GM12878 (cell line): ENCODE measurements around the gene DTNBP1. TPM values are rescaled to one million over a fixed set of nuclear protein-coding genes. Genes with fewer than 3 reads are reported as not detected.

Source experiments
- ATAC-seq: fragments of 200-7000 bp; cut with Tn5 transposase; 3 replicates; pipeline ENCODE4 v1.9.1; 2020; ENCODE audit warnings: mild to moderate bottlenecking, moderate library complexity
- BruUV-seq: library from RNA; stranded (reverse); fragments of 400-500 nt; replicated peaks from 2 replicates; lab custom pipeline; 2021; lab: Mats Ljungman, UMichigan
- CTCF ChIA-PET: fragments of 300-600 bp; sonication (Branson Sonifier 250); formaldehyde crosslinking; extraction: SDS; loops from one replicate; lab custom pipeline; 2021; ENCODE audit warnings: inconsistent platforms; lab: Yijun Ruan, JAX
- POLR2A ChIA-PET: fragments of 350-600 bp; formaldehyde crosslinking; extraction: SDS; loops from one replicate; lab custom pipeline; 2021; ENCODE audit warnings: inconsistent platforms; lab: Charles Lee
- RAD21 ChIA-PET: fragments of 300-600 bp; sonication (Branson Sonifier 250); formaldehyde crosslinking; loops from one replicate; lab custom pipeline; 2023; ENCODE audit warnings: antibody characterized with exemption; ENCODE audit not compliant: unreplicated experiment; lab: Charles Lee
- SMC1A ChIA-PET: fragments of 300-600 bp; sonication (Branson Sonifier 250); formaldehyde crosslinking; loops from one replicate; lab custom pipeline; 2023; ENCODE audit not compliant: unreplicated experiment, uncharacterized antibody; lab: Charles Lee
- DNase-seq: peaks from one replicate; pipeline ENCODE4 v3.0.0-alpha.2; 2011; ENCODE audit warnings: low read depth, low spot score
- FAIRE-seq: peaks from 3 replicates; lab custom pipeline; 2011; peaks lifted over from hg19 to GRCh38; lab: Jason Lieb, UNC
- H2AFZ ChIP-seq: 2 replicates; pipeline ENCODE4 v1.6.0; 2011; ENCODE audit warnings: low read depth, low read length, control low read depth; ENCODE audit not compliant: control insufficient read depth
- H3K27ac ChIP-seq: 2 replicates; pipeline ENCODE4 v1.5.1; 2011; ENCODE audit warnings: control low read depth; ENCODE audit not compliant: control insufficient read depth, insufficient read depth
- H3K27me3 ChIP-seq, 2 experiments: replicated peaks in 1 of 2; 2 replicates each; pipeline versions ENCODE4 v1.6.0 to v1.6.1; 2011; ENCODE audit warnings: low read length in 1 of 2; ENCODE audit not compliant: control insufficient read depth in 2 of 2, insufficient read depth in 2 of 2
- H3K36me3 ChIP-seq, 2 experiments: 2 replicates each; pipeline ENCODE4 v1.5.1; 2011; ENCODE audit warnings: low read length in 1 of 2; ENCODE audit not compliant: control insufficient read depth in 2 of 2, insufficient read depth in 2 of 2
- H3K4me1 ChIP-seq: 2 replicates; pipeline ENCODE4 v1.6.1; 2011; ENCODE audit warnings: mild to moderate bottlenecking, low read length, moderate library complexity, mixed read lengths; ENCODE audit not compliant: control insufficient read depth, insufficient read depth
- H3K4me2 ChIP-seq: 2 replicates; pipeline ENCODE4 v1.6.0; 2011; ENCODE audit warnings: control low read depth; ENCODE audit not compliant: control insufficient read depth, insufficient read depth
- H3K4me3 ChIP-seq: fragments of 200-600 bp; sonication (generic); 2 replicates; pipeline ENCODE4 v1.5.1; 2016
- H3K79me2 ChIP-seq: 2 replicates; pipeline ENCODE4 v1.6.0; 2011; ENCODE audit warnings: low read length; ENCODE audit not compliant: control insufficient read depth, insufficient read depth
- H3K9ac ChIP-seq: 2 replicates; pipeline ENCODE4 v1.8.0; 2011; ENCODE audit warnings: low read length, control low read depth, mixed read lengths; ENCODE audit not compliant: control insufficient read depth, insufficient read depth
- H3K9me3 ChIP-seq: replicated peaks from 3 replicates; pipeline ENCODE4 v1.5.1; 2011; ENCODE audit warnings: mild to moderate bottlenecking, low read length; ENCODE audit not compliant: control insufficient read depth, insufficient read depth
- H4K20me1 ChIP-seq: 2 replicates; pipeline ENCODE4 v1.6.0; 2011; ENCODE audit not compliant: control insufficient read depth, insufficient read depth
- EP300 ChIP-seq, 2 experiments: fragments of 150-350 bp in 1 of 2; IDR thresholded peaks; 2 replicates each; pipeline ENCODE4 v1.6.1; 2011 to 2012; ENCODE audit warnings: low read depth in 2 of 2, low read length in 2 of 2, borderline replicate concordance in 1 of 2, improper control_type of control experiment in 1 of 2, inconsistent platforms in 1 of 2; ENCODE audit not compliant: control insufficient read depth in 1 of 2
- FOXK2 ChIP-seq: fragments of 450-650 bp; IDR thresholded peaks from 2 replicates; pipeline ENCODE4 v1.6.1; 2017; ENCODE audit warnings: mild to moderate bottlenecking, moderate library complexity
- HDAC2 ChIP-seq: fragments of 200-600 bp; sonication (generic); IDR thresholded peaks from 2 replicates; pipeline ENCODE4 v1.6.1; 2017
- KLF5 ChIP-seq: fragments of 450-650 bp; IDR thresholded peaks from 2 replicates; pipeline ENCODE4 v1.6.1; 2014; ENCODE audit warnings: mild to moderate bottlenecking; ENCODE audit not compliant: partially characterized antibody
- MEF2A ChIP-seq: IDR thresholded peaks from 2 replicates; pipeline ENCODE4 v1.6.1; 2011; ENCODE audit warnings: low read depth, mild to moderate bottlenecking, low read length, moderate library complexity; ENCODE audit not compliant: insufficient read depth
- MTA2 ChIP-seq: fragments of 450-650 bp; IDR thresholded peaks from 2 replicates; pipeline ENCODE4 v1.6.1; 2016; ENCODE audit warnings: low read depth, mild to moderate bottlenecking, moderate library complexity
- NR2F1 ChIP-seq: fragments of 450-650 bp; conservative IDR thresholded peaks from 2 replicates; pipeline ENCODE4 v1.6.1; 2017; ENCODE audit warnings: mild to moderate bottlenecking
- PAX5 ChIP-seq: IDR thresholded peaks from 2 replicates; pipeline ENCODE4 v1.6.1; 2011; ENCODE audit warnings: low read depth, low read length, borderline replicate concordance
- POU2F2 ChIP-seq: IDR thresholded peaks from 3 replicates; pipeline ENCODE4 v1.6.1; 2011; ENCODE audit warnings: low read depth, mild to moderate bottlenecking, low read length, borderline replicate concordance
- SMC3 ChIP-seq: IDR thresholded peaks from 2 replicates; pipeline ENCODE4 v1.6.1; 2011; ENCODE audit warnings: low read length, improper control_type of control experiment, borderline replicate concordance
- TARDBP ChIP-seq: IDR thresholded peaks from 2 replicates; pipeline ENCODE4 v1.6.1; 2016; ENCODE audit warnings: borderline replicate concordance
- TCF7 ChIP-seq: IDR thresholded peaks from 2 replicates; pipeline ENCODE4 v1.6.1; 2014; ENCODE audit warnings: antibody characterized with exemption, borderline replicate concordance
- ZNF622 ChIP-seq: fragments of 450-650 bp; IDR thresholded peaks from 2 replicates; pipeline ENCODE4 v1.6.1; 2017; ENCODE audit warnings: mild to moderate bottlenecking, inconsistent platforms
- ZZZ3 ChIP-seq: IDR thresholded peaks from 2 replicates; pipeline ENCODE4 v1.6.1; 2011; ENCODE audit warnings: low read depth; ENCODE audit not compliant: control insufficient read depth, insufficient read length
- WGBS: methylation state at CpG from one replicate; pipeline ENCODE4 v1.1.6; 2016; ENCODE audit warnings: low lambda C conversion rate; ENCODE audit not compliant: insufficient replicate concordance, insufficient coverage; ENCODE audit errors: missing lambda C conversion rate; 5-methylcytosine and 5-hydroxymethylcytosine counted together
- in situ Hi-C: fragments of 300-500 bp; cut with MboI; formaldehyde crosslinking; loops from 9 replicates; pipeline ENCODE4 v1.14.3; 2018; ENCODE audit warnings: mixed read lengths
- intact Hi-C: fragments of 100-400 bp; cut with micrococcal nuclease; formaldehyde crosslinking; loops from one replicate; pipeline ENCODE4 v1.14.2; 2022; ENCODE audit not compliant: unreplicated experiment
- polyA plus RNA-seq, 11 experiments: library from polyadenylated mRNA; depleted of rRNA in 4 of 11; unstranded in 6 of 11; stranded (reverse) in 5 of 11; fragments of >200 nt; fragmentation: Nextera tagmentation in 4 of 11; fragmentation: Illumina TruSeq in 1 of 11; extraction: Ambion mirVana in 4 of 11; extraction: Trizol in 1 of 11; gene quantifications; 1 replicate in 1 of 11; 2 replicates in 10 of 11; pipeline versions ENCODE4 v1.2.1 to v1.2.3, GENCODE V29; 2011 to 2016; ENCODE audit warnings: inconsistent platforms in 2 of 11, missing spikeins in 2 of 11, low read depth in 1 of 11
- total RNA-seq, 4 experiments: library from RNA; depleted of rRNA in 3 of 4; stranded (reverse); fragments of >200 nt in 3 of 4; fragmentation: Illumina TruSeq in 1 of 4; extraction: Trizol in 1 of 4; gene quantifications; 2 replicates each; pipeline versions ENCODE4 v1.2.1 to v1.2.3, GENCODE V29; 2013 to 2021
- TF ChIP-seq, protein P1 (sequence below): fragments of 450-650 bp; IDR thresholded peaks from 2 replicates; pipeline ENCODE4 v1.6.1; 2016; ENCODE audit warnings: mild to moderate bottlenecking
- TF ChIP-seq, protein P2 (sequence below): fragments of 450-650 bp; IDR thresholded peaks from 2 replicates; pipeline ENCODE4 v1.6.1; 2018; ENCODE audit warnings: mild to moderate bottlenecking, low read depth, moderate library complexity; ENCODE audit not compliant: partially characterized antibody

Gene DTNBP1
- total and polyA plus RNA-seq, 10 of the 15 experiments (the other 5 are each of a cell fraction or from before 2014, with no cell fraction given) = 7.1 to 40.3 (median 20.1) TPM

DNA sequence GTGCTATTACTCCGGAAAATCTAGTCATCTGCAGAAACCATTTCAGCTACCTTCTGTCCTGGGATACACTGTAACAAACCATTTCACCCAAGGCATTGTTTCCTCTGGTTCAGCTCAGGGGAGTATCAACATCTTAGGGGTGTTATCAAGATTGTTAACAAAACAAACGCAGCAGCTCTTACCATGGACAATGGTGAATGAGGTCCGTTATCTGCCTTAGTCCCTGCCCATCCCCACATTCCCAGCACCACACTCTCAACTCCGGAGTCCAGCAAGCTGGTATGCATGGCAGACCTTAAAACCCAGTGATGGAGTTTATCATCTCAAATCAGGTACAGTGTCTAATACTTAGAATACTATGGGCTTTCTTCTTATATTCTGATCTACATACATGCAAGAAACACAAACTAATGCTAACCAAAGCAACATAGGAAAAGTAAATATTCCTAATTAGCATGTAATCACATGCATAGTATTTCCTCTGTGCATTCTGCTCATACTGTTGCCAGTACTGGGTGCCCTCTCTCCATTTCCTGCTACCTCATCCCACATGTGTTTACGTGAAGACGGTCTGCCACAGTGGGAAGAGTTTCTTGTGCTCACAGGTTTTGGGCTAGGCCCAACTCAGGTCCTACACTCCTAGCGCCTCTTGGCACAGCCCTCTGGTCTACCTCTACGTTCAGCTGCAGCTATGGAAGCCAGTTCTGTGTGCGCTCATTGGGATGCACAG is 123.9 kb downstream of the DTNBP1 start (continued):
- no peak for TF ChIP-seq MEF2A

DNA sequence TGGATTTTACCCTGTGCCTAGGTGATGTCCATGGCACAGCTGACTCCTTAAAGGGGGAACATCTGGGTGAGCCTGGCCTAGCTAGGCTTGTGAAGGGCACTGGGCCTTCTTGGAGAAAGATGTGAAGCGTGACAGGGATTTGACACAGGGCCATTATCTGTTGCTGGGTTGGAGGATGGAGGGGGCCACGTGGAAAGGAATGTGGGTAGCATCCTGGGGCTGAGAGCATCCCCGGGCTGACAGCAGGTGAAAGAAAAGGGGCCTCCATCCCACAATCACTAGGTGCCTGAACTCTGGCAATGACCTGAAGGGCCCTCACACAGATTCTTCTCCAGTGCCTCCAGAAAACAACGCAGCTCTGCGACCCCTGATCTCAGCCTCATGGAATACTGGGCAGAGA is 124.7 kb downstream of the DTNBP1 start:
- WGBS = 96% methylated on average over 5 of the region's 5 CpGs
- ChIA-PET SMC1A (no interaction called here), CTCF (interaction anchor here (0.7 to 1.0 kb wide), 2 partner anchors 49 to 86 kb away, joined by 3 read pairs; no protein-coding TSS in a partner anchor)
- H3K27me3 ChIP-seq = no peaks in the 10 kb centered on the region
- no peak overlapping the region for H2AFZ ChIP-seq
- no peaks in the 10 kb centered on the region for H4K20me1 ChIP-seq
- H3K4me3 ChIP-seq = no peak overlapping the region
- H3K4me2 ChIP-seq = no peak overlapping the region
- TF ChIP-seq KLF5 (no peak), HDAC2 (no peak), NR2F1 (no peak), ZNF622 (no peak), POU2F2 (no peak), TCF7 (no peak), SMC3 (no peak), TARDBP (no peak), FOXK2 (no peak), PAX5 (no peak), EP300 (IDR thresholded peaks at IDR 0.05; ENCODE audit: borderline replicate concordance in 1 of 2, control insufficient read depth in 1 of 2, low read depth in 2 of 2, low read length in 2 of 2) (no peak), MTA2 (no peak), ZZZ3 (no peak)
- TF ChIP-seq, protein P1, sequence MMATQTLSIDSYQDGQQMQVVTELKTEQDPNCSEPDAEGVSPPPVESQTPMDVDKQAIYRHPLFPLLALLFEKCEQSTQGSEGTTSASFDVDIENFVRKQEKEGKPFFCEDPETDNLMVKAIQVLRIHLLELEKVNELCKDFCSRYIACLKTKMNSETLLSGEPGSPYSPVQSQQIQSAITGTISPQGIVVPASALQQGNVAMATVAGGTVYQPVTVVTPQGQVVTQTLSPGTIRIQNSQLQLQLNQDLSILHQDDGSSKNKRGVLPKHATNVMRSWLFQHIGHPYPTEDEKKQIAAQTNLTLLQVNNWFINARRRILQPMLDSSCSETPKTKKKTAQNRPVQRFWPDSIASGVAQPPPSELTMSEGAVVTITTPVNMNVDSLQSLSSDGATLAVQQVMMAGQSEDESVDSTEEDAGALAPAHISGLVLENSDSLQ = no peak
- TF ChIP-seq, protein P2, sequence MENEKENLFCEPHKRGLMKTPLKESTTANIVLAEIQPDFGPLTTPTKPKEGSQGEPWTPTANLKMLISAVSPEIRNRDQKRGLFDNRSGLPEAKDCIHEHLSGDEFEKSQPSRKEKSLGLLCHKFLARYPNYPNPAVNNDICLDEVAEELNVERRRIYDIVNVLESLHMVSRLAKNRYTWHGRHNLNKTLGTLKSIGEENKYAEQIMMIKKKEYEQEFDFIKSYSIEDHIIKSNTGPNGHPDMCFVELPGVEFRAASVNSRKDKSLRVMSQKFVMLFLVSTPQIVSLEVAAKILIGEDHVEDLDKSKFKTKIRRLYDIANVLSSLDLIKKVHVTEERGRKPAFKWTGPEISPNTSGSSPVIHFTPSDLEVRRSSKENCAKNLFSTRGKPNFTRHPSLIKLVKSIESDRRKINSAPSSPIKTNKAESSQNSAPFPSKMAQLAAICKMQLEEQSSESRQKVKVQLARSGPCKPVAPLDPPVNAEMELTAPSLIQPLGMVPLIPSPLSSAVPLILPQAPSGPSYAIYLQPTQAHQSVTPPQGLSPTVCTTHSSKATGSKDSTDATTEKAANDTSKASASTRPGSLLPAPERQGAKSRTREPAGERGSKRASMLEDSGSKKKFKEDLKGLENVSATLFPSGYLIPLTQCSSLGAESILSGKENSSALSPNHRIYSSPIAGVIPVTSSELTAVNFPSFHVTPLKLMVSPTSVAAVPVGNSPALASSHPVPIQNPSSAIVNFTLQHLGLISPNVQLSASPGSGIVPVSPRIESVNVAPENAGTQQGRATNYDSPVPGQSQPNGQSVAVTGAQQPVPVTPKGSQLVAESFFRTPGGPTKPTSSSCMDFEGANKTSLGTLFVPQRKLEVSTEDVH = no peak
- TF ChIP-seq, all 136 proteins: peak for 0
- FAIRE-seq = no peak
- DNase-seq = no peak
- H3K36me3 ChIP-seq = peaks cover 0 to 3% of the 10 kb centered on the region in 2 experiments; a peak in 2 of 4 replicates
- no peaks in the 10 kb centered on the region; the same call in 2 of the 3 replicates for H3K9me3 ChIP-seq
- no peaks in the 10 kb centered on the region for H3K79me2 ChIP-seq
- BruUV-seq = no TSS peak
- in situ Hi-C loops (no loop called here), intact Hi-C loops (no loop called here)
- no peaks in the 10 kb centered on the region for H3K4me1 ChIP-seq
- ChIA-PET RAD21 (no interaction called here), POLR2A (no interaction called here)
- no peak overlapping the region for H3K9ac ChIP-seq
- H3K27ac ChIP-seq = no peak overlapping the region
- no peak for ATAC-seq
